HG02759 (cell line): Measurements from ENCODE around the gene CLBA1.
A peak's percentile ranks its signal among the peaks of the same experiment; 100 is the strongest.
"Not testable (repeated sequence)": the region's sequence is repeated elsewhere in the genome, so short reads cannot be mapped to it uniquely, and the experiment has no call there.

ENCODE experiments used
- ATAC-seq: cut with Tn5 transposase; IDR thresholded peaks from one replicate; pipeline ENCODE4 v1.9.1; 2021; ENCODE audit warnings: mild to moderate bottlenecking, moderate library complexity; ENCODE audit not compliant: unreplicated experiment

Gene CLBA1

DNA sequence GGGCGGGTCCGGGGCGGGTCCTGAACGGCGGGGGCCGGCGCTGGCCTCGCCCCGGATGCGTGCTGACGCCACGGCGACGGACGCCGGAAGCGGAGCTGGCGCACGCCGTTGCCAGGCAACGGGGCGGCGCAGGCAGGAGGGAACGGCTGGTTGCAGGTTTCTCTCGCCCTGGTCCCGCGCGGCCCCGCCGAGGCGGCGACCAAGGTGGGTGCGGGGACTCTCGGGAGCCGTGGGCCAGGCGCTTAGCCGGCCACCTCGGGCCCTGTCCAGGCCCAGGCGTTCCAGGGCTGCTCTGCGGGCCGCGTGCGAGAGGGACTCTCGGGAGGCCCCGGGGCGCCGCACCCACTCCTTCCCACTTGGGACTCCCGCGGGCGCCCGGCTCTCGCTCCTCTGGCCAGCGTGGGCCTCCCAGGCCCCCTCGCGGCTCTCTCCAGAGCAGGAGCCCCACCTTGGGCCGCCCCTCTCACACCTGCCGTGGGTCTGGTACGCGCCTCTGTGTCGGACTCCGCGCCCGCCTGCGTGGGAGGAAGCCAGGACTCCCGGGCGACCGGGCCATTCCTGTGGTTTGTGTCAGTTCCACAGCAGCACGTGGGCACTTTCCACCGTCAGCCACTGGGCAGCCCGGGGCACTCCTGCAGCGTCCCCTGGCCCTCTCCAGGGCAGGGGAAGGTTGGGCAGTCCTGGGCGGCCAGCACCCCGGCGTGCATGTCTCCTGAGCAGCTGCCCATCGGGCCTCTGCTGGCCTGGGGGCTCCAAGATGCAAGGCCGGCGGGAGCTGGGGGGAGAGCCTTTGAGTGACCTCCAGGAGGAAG is at the start of gene CLBA1:
CLBA1 (plus strand) TSS at position 114 of the 812 bp plus-strand sequence; CDS start at position 758, 644 bp downstream.
- peak; percentile 97 for ATAC-seq

DNA sequence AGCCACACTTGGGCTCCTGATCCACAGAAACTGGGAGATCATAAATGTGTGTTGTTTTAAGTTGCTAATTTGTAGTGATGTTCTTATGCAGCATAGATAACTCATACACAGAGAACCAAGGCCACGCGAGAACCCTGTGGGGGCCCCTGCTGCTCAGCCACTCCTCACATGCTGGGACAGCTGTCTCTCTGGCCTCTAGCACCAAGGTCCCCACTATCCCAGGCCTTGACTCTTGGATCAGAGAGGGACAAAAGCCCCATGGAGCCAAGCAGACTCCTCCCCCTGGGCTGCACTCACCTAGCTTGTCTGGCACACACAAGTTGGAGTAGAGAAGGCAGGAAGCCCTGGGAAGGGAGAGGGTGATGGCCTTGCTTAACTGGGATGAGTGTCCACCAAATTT is 49.6 kb upstream of the CLBA1 start:
- no peak for ATAC-seq

DNA sequence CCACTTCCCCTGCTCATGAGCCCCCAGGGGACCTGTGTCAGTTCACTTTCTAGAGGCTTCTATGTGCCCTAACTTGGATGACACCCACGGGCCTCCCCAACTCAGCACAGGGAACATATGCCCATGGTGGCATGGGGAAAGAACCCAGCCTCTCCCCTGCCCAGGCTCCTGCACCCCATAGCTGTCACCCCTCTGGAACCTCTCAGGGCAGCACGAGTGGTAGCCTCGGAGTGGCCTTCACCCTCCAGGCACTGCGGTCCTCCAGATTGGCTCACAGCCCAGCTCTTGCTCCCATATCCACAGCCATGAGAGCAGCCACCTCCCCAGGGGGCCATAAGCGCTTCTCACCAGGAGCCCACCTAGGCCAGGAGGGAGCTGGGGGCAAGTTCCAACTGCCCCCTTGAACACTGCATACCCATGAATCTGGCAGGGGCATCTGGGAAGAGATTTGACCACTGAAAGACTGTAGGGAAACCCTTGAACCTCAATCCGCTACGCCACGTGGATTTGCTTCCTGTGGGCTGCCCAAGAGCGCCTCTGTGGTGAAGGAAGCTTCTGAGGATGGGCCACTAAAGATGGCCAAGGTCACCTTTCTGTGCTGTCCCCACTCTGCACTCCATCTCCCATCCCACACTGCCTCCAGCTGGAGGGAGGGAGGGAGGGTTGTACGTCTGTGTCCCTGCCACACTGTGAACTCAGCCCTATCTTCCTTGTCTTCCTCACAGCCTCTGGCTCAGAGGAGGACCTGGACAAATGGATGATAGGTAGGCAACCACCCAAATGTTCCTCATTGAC is 49.0 kb upstream of the CLBA1 start:
- ATAC-seq: no peak

DNA sequence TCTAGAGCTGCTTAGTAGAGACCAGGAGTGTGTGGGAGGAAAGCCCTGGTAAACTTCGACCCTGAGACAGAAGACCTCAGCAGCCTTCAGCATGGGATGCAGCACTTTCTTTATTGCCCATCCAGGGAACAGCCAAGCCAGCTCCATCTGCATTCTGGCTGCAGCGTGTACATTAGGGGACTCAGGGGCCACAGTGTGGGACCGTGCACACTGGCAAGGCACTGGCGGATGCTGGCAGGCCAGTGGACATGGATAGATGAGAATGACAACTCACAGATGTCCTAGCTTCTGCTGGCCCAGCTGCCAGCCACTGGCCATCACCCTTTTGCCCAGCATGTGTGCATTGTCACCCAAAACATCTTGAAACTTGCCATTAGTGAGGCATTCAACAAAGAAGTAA is 48.4 kb upstream of the CLBA1 start:
- no peak for ATAC-seq

DNA sequence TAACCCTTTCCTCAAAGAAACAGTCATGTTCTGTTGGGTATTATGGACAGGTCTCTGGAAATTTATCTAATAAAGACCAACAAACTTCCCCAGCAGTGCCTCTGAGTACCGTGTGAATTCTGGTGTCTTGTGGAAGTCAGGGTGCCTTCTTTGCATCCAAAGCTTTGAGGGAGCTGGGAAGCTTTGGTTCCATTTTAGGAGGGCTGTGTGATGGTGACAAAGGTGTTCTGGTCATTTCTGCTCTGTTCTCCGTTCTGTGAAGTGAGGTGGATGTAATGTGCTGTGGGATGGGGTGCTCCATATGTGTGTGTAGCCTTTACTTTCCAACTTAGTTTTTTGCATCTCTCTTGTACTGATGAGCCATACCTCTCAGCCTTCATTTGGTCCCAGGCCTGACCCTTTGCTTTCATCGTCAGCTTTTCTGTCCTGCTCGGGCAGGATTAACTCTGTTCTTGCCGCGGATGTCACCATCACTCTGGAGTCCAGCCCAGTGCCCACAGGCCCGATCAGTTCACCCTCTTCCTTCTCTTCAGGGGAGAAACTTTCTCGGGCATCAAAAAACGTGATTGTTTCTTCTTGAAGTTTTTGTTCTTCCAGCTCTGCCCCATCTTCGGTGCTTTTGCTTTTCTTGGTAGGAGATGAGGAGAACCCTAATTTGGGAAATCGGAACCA is 47.8 kb upstream of the CLBA1 start:
- ATAC-seq: no peak

DNA sequence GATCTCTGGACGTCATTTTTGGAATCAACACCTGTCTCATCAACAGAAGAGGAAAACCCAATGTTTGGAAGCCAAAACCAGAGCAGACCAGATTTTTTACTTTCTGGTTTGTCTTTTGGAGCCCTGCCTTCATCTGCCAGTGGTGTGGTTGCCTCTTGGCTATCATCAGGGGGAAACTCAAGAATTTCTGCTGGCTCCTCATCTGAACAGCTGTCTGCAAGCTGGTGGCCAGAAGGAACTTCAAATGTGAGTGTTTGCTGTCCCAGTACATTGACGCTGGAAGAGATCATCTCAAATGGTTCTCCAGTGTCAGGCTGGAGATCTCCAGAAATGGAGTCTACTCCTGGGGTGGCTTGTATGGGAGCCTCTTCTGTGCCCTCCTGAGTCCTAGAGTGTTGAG is 47.2 kb upstream of the CLBA1 start:
- ATAC-seq: no peak

DNA sequence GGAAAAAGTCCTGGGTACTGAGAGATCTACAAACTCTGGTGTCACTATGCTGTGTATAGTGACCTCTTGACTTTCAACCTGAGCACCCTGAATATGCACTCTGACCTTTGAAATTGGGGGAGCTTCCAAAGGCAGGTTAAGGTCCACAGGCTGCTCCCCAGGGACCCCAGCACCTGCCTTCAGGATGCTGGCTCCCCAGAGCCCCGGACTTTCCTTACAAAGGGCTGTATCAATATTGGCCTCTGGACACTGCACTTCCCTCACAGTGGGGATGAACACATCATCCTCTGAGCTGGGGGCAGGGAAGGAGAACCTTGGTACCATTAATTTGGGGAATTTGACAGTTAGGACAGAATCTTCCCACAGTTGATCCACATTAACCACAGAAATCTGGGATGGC is 46.6 kb upstream of the CLBA1 start:
- ATAC-seq: no peak

DNA sequence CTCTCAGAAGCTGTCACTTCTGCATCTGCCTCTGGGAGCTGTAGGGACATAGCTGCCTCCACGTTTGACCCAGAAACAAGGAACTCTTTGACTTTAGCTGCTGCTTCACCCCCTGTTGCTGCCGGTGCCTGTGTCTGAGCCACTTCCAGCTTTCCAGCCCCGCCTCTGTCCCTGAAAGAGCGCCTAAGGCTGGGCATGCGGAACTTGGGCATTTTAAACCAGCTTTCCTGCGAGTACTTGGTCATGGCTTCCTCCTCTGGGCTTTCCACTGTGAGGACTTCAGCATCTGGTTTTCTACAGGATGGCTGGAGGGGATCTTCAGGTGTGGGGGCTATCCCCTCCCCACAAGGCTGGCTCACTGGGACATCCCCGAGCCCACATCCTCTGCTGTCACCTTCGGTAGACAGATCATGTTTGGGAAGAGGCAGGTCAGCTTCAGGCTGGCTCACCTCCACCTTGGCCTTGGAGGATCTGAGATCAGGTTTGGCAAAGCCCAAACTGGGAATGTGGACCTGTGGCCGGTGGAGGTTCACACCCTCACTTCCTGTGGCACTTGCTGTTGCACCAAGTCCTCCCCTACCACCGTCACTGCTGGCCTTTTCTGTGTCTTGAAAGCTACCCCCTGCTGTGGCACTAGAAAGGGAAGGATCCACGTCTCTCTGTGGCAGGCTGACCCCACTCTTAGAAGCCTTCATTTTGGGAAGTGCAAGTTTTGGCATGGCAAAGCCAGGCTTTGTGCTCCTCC is 45.8 kb upstream of the CLBA1 start:
- no peak for ATAC-seq

DNA sequence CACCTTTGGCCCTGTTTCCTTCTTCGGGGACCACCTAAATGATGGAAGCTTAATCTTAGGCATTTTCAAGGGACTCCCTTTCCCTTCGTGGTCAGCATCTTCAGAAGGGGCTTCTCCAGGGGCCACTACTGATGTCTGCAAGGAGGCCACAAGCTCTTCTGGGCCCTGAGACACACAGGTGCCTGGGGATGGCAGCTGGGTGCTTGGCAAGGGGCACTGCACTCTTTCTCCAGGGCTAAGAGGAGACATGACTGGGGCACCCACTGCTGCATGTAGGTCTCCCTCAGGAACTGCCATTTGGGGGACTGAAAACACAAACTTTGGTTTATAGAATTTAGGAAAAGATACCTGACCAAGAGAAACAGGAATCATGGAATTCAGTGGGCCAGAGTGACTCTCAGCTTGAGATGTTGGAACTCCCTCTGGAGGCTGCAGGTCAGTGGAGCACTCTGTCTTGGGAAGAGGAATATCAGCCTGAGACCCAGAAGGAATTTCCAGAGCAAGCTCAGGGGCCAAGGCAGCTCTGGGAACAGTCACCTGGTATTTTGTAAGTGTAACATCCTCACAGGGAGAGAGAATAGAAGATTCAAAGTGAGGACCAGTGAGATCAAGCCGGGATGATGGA is 45.0 kb upstream of the CLBA1 start:
- no peak for ATAC-seq

DNA sequence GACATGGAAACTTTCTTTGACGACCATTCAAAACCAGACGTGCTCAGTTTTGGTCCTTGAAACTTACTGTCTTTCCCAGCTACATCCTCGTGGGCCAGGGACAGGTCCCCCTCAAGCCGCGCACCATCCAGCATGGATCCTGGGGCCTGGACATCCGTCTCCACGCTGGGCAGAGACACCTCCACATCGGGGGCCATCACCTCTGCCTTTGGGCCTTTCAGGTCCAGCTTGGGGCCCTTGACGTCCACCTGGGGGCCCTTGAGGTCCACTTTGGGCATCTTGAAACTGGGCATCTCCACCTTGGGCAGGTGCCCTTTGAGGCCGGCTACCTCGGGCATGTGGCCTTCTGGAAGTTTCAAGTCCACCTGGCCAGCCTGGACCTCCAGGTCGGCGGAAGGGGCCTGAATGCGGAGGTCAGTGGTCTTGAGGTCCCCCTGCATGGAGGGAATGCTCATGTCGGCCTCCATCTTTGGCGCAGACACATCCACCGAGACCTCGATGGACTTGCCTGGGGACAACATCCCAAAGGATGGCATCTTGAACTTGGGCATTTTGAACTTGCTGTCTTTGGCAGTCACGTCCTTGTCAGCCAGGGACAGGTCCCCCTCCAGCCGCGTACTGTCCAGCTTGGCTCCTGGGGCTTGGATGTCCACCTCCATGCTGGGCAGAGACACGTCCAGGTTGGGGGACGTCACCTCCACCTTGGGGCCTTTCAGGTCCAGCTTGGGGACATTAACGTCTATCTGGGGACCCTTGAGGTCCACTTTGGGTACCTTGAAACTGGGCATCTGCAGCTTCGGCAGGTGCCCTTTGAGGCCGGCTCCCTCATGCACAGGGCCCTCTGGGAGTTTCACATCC is 43.9 kb upstream of the CLBA1 start:
- ATAC-seq: no peak

DNA sequence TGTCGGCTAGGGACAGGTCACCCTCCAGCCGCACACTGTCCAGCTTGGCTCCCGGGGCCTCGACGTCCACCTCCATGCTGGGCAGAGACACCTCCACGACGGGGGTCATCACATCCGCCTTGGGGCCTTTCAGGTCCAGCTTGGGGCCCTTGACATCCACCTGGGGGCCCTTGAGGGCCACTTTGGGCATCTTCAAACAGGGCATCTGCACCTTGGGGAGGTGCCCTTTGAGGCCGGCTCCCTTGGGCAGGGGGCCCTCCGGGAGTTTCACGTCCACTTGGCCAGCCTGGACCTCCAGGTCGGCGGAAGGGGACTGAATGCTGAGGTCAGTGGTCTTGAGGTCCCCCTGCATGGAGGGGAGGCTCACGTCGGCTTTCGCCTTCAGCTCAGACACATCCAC is 43.0 kb upstream of the CLBA1 start:
- ATAC-seq: no peak

DNA sequence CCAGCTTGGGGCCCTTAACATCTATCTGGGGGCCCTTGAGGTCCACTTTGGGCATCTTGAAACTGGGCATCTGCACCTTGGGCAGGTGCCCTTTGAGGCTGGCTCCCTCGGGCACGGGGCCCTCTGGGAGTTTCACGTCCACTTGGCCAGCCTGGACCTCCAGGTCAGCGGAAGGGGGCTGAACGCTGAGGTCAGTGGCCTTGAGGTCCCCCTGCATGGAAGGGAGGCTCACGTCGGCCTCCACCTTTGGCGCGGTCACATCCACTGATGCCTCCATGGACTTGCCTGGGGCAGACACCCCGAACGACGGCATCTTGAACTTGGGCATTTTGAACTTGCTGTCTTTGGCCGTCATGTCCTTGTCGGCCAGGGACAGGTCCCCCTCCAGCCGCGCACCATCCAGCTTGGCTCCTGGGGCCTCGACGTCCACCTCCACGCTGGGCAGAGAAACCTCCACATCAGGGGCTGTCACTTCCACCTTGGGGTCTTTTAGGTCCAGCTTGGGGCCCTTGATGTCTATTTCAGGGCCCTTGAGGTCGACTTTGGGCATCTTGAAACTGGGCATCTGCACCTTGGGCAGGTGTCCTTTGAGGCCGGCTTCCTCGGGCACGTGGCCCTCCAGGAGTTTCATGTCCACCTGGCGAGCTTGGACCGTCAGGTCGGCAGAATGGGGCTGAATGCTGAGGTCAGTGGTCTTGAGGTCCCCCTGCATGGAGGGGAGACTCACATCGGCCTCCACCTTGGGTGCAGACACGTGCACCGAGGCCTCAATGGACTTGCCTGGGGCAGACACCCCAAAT is 42.2 kb upstream of the CLBA1 start:
- ATAC-seq: not testable (repeated sequence)

DNA sequence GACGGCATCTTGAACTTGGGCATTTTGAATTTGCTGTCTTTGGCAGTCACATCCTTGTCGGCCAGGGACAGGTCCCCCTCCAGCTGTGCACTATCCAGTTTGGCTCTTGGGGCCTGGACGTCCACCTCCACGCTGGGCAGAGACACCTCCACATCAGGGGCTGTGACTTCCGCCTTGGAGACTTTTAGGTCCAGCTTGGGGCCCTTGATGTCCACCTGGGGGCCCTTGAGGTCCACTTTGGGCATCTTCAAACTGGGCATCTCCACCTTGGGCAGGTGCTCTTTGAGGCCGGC is 41.6 kb upstream of the CLBA1 start:
- not testable (repeated sequence) for ATAC-seq

DNA sequence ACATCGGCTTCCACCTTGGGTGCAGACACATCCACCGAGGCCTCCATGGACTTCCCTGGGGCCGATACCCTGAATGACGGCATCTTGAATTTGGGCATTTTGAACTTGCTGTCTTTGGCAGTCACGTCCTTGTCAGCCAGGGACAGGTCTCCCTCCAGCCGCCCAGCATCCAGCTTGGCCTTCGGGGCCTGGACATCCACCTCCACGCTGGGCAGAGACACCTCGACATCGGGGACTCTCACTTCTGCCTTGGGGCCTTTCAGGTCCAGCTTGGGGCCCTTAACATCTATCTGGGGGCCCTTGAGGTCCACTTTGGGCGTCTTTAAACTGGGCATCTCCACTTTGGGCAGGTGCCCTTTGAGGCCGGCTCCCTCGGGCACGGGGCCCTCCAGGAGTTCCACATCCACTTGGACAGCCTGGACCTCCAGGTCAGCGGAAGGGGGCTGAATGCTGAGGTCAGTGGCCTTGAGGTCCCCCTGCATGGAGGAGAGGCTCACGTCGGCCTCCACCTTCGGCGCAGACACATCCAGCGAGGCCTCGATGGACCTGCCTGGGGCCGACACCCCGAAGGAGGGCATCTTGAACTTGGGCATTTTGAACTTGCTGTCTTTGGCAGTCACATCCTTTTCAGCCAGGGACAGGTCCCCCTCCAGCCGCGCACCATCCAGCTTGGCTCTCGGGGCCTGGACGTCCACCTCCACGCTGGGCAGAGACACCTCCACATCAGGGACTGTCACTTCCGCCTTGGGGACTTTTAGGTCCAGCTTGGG is 41.0 kb upstream of the CLBA1 start:
- ATAC-seq: not testable (repeated sequence)

DNA sequence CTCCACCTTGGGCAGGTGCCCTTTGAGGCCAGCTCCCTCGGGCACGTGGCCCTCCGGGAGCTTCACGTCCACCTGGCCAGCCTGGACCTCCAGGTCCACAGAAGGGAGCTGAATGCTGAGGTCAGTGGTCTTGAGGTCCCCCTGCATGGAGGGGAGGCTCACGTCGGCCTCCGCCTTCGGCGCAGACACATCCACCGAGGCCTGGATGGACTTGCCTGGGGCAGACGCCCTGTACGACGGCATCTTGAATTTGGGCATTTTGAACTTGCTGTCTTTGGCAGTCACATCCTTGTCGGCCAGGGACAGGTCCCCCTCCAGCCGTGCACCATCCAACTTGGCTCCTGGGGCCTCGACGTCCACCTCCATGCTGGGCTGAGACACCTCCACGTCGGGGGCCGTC is 40.3 kb upstream of the CLBA1 start:
- ATAC-seq: not testable (repeated sequence)

DNA sequence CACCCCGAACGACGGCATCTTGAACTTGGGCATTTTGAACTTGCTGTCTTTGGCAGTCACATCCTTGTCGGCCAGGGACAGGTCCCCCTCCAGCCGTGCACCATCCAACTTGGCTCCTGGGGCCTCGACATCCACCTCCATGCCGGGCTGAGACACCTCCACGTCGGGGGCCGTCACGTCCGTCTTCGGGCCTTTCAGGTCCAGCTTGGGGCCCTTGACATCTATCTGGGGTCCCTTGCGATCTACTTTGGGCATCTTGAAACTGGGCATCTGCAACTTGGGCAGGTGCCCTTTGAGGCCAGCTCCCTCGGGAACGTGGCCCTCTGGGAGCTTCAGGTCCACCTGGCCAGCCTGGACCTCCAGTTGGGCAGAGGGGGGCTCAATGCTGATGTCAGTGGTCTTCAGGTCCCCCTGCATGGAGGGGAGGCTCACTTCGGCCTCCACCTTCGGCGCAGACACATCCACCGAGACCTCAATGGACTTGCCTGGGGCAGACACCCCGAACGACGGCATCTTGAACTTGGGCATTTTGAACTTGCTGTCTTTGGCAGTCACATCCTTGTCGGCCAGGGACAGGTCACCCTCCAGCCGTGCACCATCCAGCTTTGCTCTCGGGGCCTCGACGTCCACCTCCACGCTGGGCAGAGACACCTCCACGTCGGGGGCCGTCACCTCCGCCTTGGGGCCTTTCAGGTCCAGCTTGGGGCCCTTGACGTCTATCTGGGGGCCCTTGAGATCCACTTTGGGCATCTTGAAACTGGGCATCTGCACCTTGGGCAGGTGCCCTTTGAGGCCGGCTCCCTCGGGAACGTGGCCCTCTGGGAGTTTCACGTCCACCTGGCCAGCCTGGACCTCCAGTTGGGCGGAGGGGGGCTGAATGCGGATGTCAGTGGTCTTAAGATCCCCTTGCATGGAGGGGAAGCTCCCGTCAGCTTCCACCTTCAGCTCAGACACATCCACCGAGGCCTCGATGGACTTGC is 39.3 kb upstream of the CLBA1 start:
- ATAC-seq: not testable (repeated sequence)

DNA sequence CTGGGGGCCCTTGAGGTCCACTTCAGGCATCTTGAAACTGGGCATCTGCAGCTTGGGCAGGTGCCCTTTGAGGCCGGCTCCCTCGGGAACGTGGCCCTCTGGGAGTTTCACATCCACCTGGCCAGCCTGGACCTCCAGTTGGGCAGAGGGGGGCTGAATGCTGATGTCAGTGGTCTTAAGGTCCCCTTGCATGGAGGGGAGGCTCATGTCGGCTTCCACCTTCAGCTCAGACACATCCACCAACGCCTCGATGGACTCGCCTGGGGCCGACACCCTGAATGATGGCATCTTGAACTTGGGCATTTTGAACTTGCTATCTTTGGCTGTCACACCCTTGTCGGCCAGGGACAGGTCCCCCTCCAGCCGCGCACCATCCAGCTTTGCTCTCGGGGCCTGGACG is 38.4 kb upstream of the CLBA1 start:
- not testable (repeated sequence) for ATAC-seq
